Glutamatergic neuron (in vitro differentiated cells): Measurements from ENCODE around the gene IL11. TPM values are rescaled to one million over a fixed set of nuclear protein-coding genes. Genes with fewer than 3 reads are reported as not detected.
A peak's percentile ranks its signal among the peaks of the same experiment; 100 is the strongest.

Experiments
- DNase-seq: peaks from one replicate; pipeline ENCODE4 v3.0.0; 2022
- H3K27ac Mint-ChIP-seq: one replicate; pipeline ENCODE4 v1.8.0; 2020; ENCODE audit warnings: mild to moderate bottlenecking, mixed read lengths, inconsistent platforms; ENCODE audit not compliant: unreplicated experiment
- H3K27me3 Mint-ChIP-seq: one replicate; pipeline ENCODE4 v1.8.0; 2020; ENCODE audit warnings: mild to moderate bottlenecking, moderate library complexity, mixed read lengths, inconsistent platforms; ENCODE audit not compliant: unreplicated experiment
- H3K36me3 Mint-ChIP-seq: one replicate; pipeline ENCODE4 v1.8.0; 2020; ENCODE audit warnings: mild to moderate bottlenecking, mixed read lengths, inconsistent platforms; ENCODE audit not compliant: unreplicated experiment
- H3K4me1 Mint-ChIP-seq: one replicate; pipeline ENCODE4 v1.8.0; 2020; ENCODE audit warnings: mild to moderate bottlenecking, low read depth, mixed read lengths, inconsistent platforms; ENCODE audit not compliant: unreplicated experiment
- H3K4me3 Mint-ChIP-seq: one replicate; pipeline ENCODE4 v1.8.0; 2020; ENCODE audit warnings: mild to moderate bottlenecking, mixed read lengths, inconsistent platforms; ENCODE audit not compliant: unreplicated experiment
- H3K9me3 Mint-ChIP-seq: one replicate; pipeline ENCODE4 v1.8.0; 2020; ENCODE audit warnings: mild to moderate bottlenecking, moderate library complexity, mixed read lengths, inconsistent platforms; ENCODE audit not compliant: unreplicated experiment
- CTCF ChIP-seq: fragments of 200-600 bp; sonication (generic); IDR thresholded peaks from one replicate; pipeline ENCODE4 v1.5.0; 2021; ENCODE audit not compliant: partially characterized antibody, unreplicated experiment
- total RNA-seq: library from RNA; stranded (reverse); fragmentation: NEBNext Ultra II Directional; extraction: Animal tissue kit (Norgen Biotek cat#: 25700); gene quantifications from one replicate; pipeline ENCODE4 v1.2.1, GENCODE V29; 2021; ENCODE audit not compliant: unreplicated experiment

The IL11 gene
- total RNA-seq, 1 donor from 2014 or later, result 18.1 TPM

GRCh38 chr19:55392820-55393761 lies 22.8 kb upstream of the IL11 start:
- DNase-seq, result peak; percentile 63
- Mint-ChIP-seq H3K36me3 (no peaks in the 10 kb centered on the region), H3K9me3 (peaks cover 7% of the 10 kb centered on the region), H3K27me3 (peaks cover 2% of the 10 kb centered on the region), H3K4me3 (peak overlapping the region; percentile 73), H3K4me1 (peaks cover 27% of the 10 kb centered on the region), H3K27ac (peak overlapping the region; percentile 90)
- no peak for TF ChIP-seq CTCF

- no peak for DNase-seq
- Mint-ChIP-seq H3K36me3 (no peaks in the 10 kb centered on the region), H3K27me3 (no peaks in the 10 kb centered on the region), H3K9me3 (peaks cover 8% of the 10 kb centered on the region), H3K4me3 (peak overlapping the region; percentile 53), H3K27ac (peak overlapping the region; percentile 73), H3K4me1 (peaks cover 31% of the 10 kb centered on the region)
- no peak for TF ChIP-seq CTCF
Measured at GRCh38 chr19:55391702-55392615, 21.7 kb upstream of the IL11 start.

- Mint-ChIP-seq H3K4me1 (peaks cover 35% of the 10 kb centered on the region), H3K9me3 (peaks cover 10% of the 10 kb centered on the region), H3K27me3 (peaks cover 4% of the 10 kb centered on the region), H3K36me3 (no peaks in the 10 kb centered on the region), H3K4me3 (peak overlapping the region; percentile 53), H3K27ac (peak overlapping the region; percentile 73)
- TF ChIP-seq CTCF, result no peak
- no peak for DNase-seq
Measured at GRCh38 chr19:55391191-55391670, 21.0 kb upstream of the IL11 start.

- Mint-ChIP-seq H3K4me1 (peaks cover 35% of the 10 kb centered on the region), H3K4me3 (peak overlapping the region; percentile 30), H3K9me3 (peaks cover 16% of the 10 kb centered on the region), H3K27ac (peak overlapping the region; percentile 16), H3K36me3 (no peaks in the 10 kb centered on the region), H3K27me3 (peaks cover 9% of the 10 kb centered on the region)
- TF ChIP-seq CTCF, result no peak
- DNase-seq, result no peak
Measured at GRCh38 chr19:55390461-55390880, 20.2 kb upstream of the IL11 start.
